HG03442 (cell line): ENCODE results near the gene BMX.

Experiments used
- ATAC-seq: cut with Tn5 transposase; IDR thresholded peaks from one replicate; pipeline ENCODE4 v1.9.1; 2021; ENCODE audit warnings: mild to moderate bottlenecking, moderate library complexity; ENCODE audit not compliant: unreplicated experiment

The BMX gene

DNA sequence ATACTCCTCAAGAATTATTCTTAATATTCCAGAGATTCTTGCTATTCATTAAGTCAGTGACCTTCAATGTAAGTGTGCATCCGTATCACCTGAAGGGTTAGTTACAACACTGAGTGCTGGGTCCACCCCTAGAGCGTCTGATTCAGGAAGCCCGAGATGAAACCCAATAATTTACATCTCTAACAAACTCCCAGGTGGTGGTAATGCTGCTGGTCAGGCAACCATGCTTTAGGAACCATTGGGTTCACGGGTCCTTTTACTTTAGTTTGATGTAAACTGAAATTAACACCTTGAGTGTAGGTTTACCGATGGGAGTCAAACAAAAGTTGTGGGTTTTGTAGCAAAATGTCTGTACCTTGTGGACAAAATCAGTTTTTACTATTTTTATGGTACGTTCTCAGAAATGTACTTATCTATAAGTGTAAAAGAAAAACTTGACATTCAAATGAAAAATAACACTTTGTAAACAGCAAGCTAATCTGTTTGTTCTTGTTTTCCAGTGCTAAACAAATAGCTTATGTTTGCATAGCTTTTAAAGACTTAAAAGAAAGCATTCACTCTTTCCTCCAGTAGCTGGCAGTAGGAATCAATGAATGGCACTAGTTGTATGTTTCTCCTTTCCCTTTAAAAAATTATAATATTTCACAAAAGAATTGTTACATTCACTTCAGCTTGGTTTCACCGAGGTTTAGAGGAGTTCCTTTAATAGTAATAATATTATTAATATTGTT is 67.4 kb downstream of the BMX start:
- ATAC-seq = no peak

- no peak for ATAC-seq
Observed at GRCh38 chrX:15570145-15570544, 69.5 kb downstream of the BMX start.

DNA sequence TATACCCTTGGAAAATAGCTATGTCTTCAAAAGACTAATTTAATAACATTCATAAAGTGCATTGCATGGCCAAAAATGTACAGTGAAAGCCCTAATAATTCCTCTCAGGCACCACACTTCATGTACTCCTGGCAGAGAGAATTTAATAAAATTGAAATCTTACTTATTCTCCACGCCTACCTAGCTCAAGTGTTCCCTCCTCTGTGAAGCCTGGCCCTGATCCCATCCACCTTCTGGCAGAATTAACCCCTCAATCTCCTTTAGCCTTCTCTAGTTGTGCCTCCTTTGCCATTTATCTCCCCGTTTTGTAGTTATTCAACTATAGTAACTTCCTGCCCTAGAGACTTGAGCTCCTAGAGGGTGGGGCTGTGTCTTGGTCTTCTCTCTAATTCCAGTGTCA is 73.4 kb downstream of the BMX start:
- ATAC-seq = no peak

DNA sequence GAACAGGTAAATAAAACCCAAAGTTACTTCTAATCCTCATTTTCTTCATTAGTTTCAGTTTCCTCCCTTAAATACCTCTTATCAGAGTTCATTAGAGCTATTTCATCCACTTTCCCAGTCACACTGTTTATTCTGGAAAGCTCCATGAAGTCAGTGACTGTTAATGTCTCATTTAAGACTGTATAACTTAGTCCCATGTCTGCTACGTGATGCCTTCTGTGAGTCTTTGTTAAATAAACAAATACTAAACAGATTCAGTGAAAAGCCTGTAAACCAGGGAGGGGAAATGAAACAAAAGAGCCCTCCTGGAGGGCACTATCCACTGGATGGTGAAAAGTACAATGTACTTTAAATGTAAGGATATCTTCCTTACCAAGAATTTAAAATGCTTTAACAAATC is 75.4 kb downstream of the BMX start:
- no peak for ATAC-seq

- ATAC-seq = no peak
Observed at GRCh38 chrX:15579778-15580747, 79.5 kb downstream of the BMX start.

DNA sequence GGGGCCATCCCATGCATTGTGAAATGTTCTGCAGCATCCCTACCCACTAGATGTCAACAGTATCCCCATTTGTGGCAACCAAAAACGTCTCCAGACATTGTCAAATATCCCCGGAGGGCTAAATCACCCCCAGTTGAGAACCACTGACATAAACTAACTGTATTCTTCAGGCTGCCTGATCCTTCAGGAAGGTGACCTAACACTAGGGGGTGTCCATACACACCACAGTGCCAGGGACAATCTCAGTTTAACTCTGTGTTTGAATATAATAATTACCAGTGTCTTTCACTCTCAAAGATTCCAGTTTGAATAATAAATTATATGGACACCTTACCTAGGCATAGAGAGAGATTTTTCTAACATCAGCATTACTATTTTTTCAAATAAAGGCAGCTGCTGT is 93.8 kb downstream of the BMX start:
- ATAC-seq = no peak

DNA sequence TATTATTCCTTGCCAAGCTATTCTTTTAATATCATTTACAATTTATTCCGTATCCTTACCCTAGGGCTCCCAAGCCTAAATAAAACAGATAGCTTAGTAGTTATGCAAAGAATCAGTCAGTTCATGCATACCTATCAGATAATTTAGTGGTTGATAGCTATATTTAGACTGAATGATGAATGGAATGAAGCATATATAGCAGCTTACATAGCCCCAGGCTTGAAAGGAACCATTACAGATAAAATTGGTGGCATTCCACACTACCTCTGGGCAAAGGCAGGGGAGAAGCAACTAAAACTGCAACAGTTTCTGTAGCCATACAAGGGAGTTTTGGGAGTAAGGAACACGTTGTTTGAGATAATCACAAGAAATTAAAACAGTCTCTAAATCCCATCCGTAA is 97.4 kb downstream of the BMX start:
- no peak for ATAC-seq

DNA sequence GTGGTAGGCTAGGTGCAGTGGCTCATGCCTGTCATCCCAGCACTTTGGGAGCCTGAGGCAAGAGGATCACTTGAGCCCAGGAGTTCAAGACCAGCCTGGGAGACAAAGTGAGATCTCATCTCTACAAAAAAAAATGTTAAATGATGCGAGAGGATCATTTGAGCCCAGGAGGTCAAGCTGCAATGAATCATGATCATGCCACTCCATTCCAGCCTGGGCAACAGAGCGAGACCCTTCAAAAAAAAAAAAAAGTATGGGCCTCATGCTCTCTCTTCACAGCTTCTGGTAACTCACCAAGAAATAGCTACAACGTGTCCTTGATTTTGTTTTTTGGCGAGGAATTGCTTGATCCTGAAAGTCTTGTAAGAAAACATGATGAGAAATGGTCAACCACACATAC is 98.9 kb downstream of the BMX start:
- no peak for ATAC-seq

- ATAC-seq = no peak
Observed at GRCh38 chrX:15600049-15600448, 99.4 kb downstream of the BMX start.

GRCh38 chrX:15600745-15601144 is 100.1 kb downstream of the BMX start, which contains the start of gene ACE2:
Gene ACE2, minus strand, starts transcription at chrX:15600960. Its CDS starts 49 bp downstream, at chrX:15600911.
- ATAC-seq = no peak

GRCh38 chrX:15601932-15602331 is 101.3 kb downstream of the BMX start:
- ATAC-seq = no peak

DNA sequence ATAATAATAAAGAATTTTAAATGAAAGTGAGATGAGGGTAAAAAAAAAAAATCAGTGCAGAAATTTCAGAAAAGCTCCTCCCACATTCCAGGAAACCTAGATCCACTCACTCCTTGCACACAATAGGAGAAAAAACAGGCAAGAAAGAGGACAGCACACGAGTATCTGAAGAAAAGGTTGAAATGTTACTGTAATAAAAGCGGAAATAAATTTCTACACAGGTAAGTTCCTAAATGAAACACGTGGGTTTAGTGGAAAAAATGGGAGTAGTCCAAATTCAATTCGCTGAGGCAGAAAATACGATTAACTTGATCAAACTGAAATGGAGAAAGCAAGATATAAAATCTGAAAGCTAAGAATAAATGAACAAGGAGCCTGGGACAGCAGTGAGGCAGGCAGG is 102.2 kb downstream of the BMX start:
- ATAC-seq = no peak

GRCh38 chrX:15605226-15605625 is 104.6 kb downstream of the BMX start:
- ATAC-seq = no peak
